Measurements from ENCODE around the gene SOX6. TPM values are rescaled to one million over a fixed set of nuclear protein-coding genes. Genes with fewer than 3 reads are reported as not detected.
"Not testable (repeated sequence)": the region's sequence is repeated elsewhere in the genome, so short reads cannot be mapped to it uniquely, and the experiment has no call there.

The SOX6 gene
- total RNA-seq, 1 experiment from 2014 or later, result 5.1 TPM

DNA sequence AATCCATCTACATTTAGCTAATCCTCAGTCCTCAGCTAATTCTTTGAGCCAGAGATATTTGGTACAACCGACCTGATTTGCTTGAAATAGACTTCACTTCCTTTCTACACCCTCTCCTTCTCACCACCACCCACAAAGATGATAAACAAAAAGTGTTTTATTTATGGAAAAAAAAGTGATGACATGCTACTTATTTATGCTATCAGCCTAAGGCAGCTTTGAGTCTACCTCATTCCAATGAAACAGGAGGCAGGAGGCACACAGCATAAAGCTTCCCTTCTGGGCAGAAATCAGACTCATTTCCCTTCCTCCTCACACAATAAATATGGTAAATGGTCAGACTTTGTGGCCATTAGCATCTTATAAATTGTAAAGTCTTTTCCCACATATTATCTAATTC, 325.7 kb downstream of the SOX6 start:
- H3K9me3 ChIP-seq (ENCODE audit: insufficient read depth, low read depth), result no peaks in the 10 kb centered on the region
- no peaks in the 10 kb centered on the region for H3K79me2 ChIP-seq (ENCODE audit: low read depth)
- ChIA-PET POLR2A (ENCODE audit: unreplicated experiment) (no interaction called here), CTCF (no interaction called here)
- H3F3A ChIP-seq (ENCODE audit: insufficient read depth, low read depth), result no peaks in the 10 kb centered on the region
- H3K4me1 ChIP-seq (replicated peaks; ENCODE audit: insufficient read depth), result no peaks in the 10 kb centered on the region
- no peak overlapping the region for H2AFZ ChIP-seq
- H3K9me2 ChIP-seq (ENCODE audit: insufficient read depth), result no peaks in the 10 kb centered on the region
- TF ChIP-seq, protein P1, sequence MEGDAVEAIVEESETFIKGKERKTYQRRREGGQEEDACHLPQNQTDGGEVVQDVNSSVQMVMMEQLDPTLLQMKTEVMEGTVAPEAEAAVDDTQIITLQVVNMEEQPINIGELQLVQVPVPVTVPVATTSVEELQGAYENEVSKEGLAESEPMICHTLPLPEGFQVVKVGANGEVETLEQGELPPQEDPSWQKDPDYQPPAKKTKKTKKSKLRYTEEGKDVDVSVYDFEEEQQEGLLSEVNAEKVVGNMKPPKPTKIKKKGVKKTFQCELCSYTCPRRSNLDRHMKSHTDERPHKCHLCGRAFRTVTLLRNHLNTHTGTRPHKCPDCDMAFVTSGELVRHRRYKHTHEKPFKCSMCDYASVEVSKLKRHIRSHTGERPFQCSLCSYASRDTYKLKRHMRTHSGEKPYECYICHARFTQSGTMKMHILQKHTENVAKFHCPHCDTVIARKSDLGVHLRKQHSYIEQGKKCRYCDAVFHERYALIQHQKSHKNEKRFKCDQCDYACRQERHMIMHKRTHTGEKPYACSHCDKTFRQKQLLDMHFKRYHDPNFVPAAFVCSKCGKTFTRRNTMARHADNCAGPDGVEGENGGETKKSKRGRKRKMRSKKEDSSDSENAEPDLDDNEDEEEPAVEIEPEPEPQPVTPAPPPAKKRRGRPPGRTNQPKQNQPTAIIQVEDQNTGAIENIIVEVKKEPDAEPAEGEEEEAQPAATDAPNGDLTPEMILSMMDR (conservative IDR thresholded peaks at IDR 0.05), result no peak
- no peak for TF ChIP-seq EZH2 (IDR thresholded peaks at IDR 0.05; ENCODE audit: low read depth)
- no peaks in the 10 kb centered on the region for H3K27me3 ChIP-seq (ENCODE audit: insufficient read depth, low read depth)
- H3K27ac ChIP-seq, result no peak overlapping the region
- H3K4me2 ChIP-seq, result no peak overlapping the region
- no peaks in the 10 kb centered on the region for H4K20me1 ChIP-seq (ENCODE audit: insufficient read depth)
- no TSS peak for BruUV-seq (replicated peaks)
- no peak for DNase-seq
- no peak overlapping the region for H3K4me3 ChIP-seq
- intact Hi-C loops (cut with micrococcal nuclease; ENCODE audit: unreplicated experiment), result loop anchor here (5.0 kb wide), 1 partner anchor 577 kb away; no protein-coding TSS in a partner anchor
- no peaks in the 10 kb centered on the region for H3K36me3 ChIP-seq (ENCODE audit: low read depth)

DNA sequence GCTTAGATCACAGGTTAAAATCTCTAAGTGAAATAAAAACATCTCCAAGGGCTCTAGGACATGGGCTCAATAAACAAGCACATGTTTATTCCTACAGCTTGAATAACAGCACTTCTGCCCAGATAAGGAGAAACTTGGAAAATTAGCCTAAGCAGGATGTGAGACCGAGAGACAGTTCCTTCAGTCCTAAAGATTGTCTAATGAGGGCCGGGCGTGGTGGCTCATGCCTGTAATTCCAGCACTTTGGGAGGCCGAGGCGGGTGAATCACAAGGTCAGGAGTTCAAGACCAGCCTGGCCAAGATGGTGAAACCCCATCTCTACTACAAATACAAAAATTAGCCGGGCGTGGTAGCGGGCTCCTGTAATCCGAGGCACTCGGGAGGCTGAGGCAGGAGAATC, 327.2 kb downstream of the SOX6 start:
- CTCF ChIA-PET; H2AFZ ChIP-seq; DNase-seq; H4K20me1 ChIP-seq (ENCODE audit: insufficient read depth); H3K36me3 ChIP-seq (ENCODE audit: low read depth); H3K4me3 ChIP-seq; BruUV-seq (replicated peaks); H3K79me2 ChIP-seq (ENCODE audit: low read depth); intact Hi-C loops (cut with micrococcal nuclease; ENCODE audit: unreplicated experiment); H3K27ac ChIP-seq; H3K9me3 ChIP-seq (ENCODE audit: insufficient read depth, low read depth); H3K9me2 ChIP-seq (ENCODE audit: insufficient read depth); H3K4me2 ChIP-seq; H3K4me1 ChIP-seq (replicated peaks; ENCODE audit: insufficient read depth); POLR2A ChIA-PET (ENCODE audit: unreplicated experiment); H3K27me3 ChIP-seq (ENCODE audit: insufficient read depth, low read depth); H3F3A ChIP-seq (ENCODE audit: insufficient read depth, low read depth): not testable (repeated sequence)

DNA sequence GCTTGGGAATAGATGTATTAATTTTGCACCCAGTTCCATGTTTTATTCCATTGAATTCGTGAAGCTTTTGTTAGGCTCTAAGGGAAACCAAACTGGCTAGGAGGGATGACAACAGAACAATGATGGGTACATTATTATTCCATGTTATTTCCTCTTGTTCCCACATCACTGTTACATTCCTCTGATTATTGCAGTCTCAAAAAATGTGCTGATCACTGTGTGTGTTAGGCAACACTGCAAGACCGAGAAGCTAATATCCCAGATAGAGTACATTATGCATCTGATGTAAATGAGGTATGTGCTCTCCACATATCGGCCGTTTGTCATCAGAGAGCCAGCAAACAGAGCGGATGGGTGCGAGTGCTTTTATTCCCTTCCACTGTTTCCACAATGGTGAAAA, 327.9 kb downstream of the SOX6 start:
- no peak for DNase-seq
- H4K20me1 ChIP-seq (ENCODE audit: insufficient read depth), result no peaks in the 10 kb centered on the region
- no peaks in the 10 kb centered on the region for H3K9me3 ChIP-seq (ENCODE audit: insufficient read depth, low read depth)
- H3K4me1 ChIP-seq (replicated peaks; ENCODE audit: insufficient read depth), result no peaks in the 10 kb centered on the region
- no peak overlapping the region for H2AFZ ChIP-seq
- H3K36me3 ChIP-seq (ENCODE audit: low read depth), result no peaks in the 10 kb centered on the region
- BruUV-seq (replicated peaks), result no TSS peak
- no peaks in the 10 kb centered on the region for H3F3A ChIP-seq (ENCODE audit: insufficient read depth, low read depth)
- no peak for TF ChIP-seq EZH2 (IDR thresholded peaks at IDR 0.05; ENCODE audit: low read depth)
- TF ChIP-seq, protein P1 (conservative IDR thresholded peaks at IDR 0.05), result no peak
- no peak overlapping the region for H3K27ac ChIP-seq
- H3K79me2 ChIP-seq (ENCODE audit: low read depth), result no peaks in the 10 kb centered on the region
- no peak overlapping the region for H3K4me2 ChIP-seq
- ChIA-PET CTCF (no interaction called here), POLR2A (ENCODE audit: unreplicated experiment) (no interaction called here)
- H3K27me3 ChIP-seq (ENCODE audit: insufficient read depth, low read depth), result no peaks in the 10 kb centered on the region
- intact Hi-C loops (cut with micrococcal nuclease; ENCODE audit: unreplicated experiment), result no loop called here
- no peak overlapping the region for H3K4me3 ChIP-seq
- H3K9me2 ChIP-seq (ENCODE audit: insufficient read depth), result no peaks in the 10 kb centered on the region

DNA sequence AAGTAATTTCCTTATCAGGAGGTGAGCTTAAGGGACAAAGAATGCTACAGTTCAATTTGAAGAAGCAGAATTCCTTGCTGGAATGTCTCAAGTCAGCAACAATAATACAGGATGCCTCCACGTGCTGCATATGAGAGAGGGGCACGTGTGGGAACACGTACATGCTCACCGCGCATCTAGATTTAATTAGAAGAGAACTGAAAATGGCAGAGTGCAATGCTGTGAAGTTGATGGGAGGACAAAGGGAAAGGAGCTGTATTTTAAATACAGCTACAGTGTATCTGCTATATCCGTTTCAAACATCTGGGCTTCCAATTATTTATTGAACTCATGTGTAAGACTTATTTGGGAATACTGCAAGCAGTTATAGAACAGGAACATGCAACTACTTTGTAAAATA, 328.7 kb downstream of the SOX6 start:
- intact Hi-C loops (cut with micrococcal nuclease; ENCODE audit: unreplicated experiment), result no loop called here
- no peak overlapping the region for H3K4me2 ChIP-seq
- H3F3A ChIP-seq (ENCODE audit: insufficient read depth, low read depth), result no peaks in the 10 kb centered on the region
- H3K27ac ChIP-seq, result no peak overlapping the region
- H3K36me3 ChIP-seq (ENCODE audit: low read depth), result no peaks in the 10 kb centered on the region
- no peaks in the 10 kb centered on the region for H3K9me3 ChIP-seq (ENCODE audit: insufficient read depth, low read depth)
- no peaks in the 10 kb centered on the region for H3K27me3 ChIP-seq (ENCODE audit: insufficient read depth, low read depth)
- H3K79me2 ChIP-seq (ENCODE audit: low read depth), result no peaks in the 10 kb centered on the region
- ChIA-PET CTCF (no interaction called here), POLR2A (ENCODE audit: unreplicated experiment) (interaction anchor here (0.7 kb wide), 1 partner anchor 60 kb away, joined by 3 read pairs; no protein-coding TSS in a partner anchor)
- no peak for TF ChIP-seq EZH2 (IDR thresholded peaks at IDR 0.05; ENCODE audit: low read depth)
- TF ChIP-seq, protein P1 (conservative IDR thresholded peaks at IDR 0.05), result no peak
- no peak for DNase-seq
- no peaks in the 10 kb centered on the region for H4K20me1 ChIP-seq (ENCODE audit: insufficient read depth)
- no peak overlapping the region for H2AFZ ChIP-seq
- no peaks in the 10 kb centered on the region for H3K9me2 ChIP-seq (ENCODE audit: insufficient read depth)
- H3K4me3 ChIP-seq, result no peak overlapping the region
- no peaks in the 10 kb centered on the region for H3K4me1 ChIP-seq (replicated peaks; ENCODE audit: insufficient read depth)
- BruUV-seq (replicated peaks), result no TSS peak
